GM12864 (cell line): ENCODE results near the gene KCNIP1.

Experiments
- DNase-seq: peaks from one replicate; pipeline ENCODE4 v3.0.0-alpha.2; 2011; ENCODE audit warnings: low read depth
- H3K4me3 ChIP-seq: 2 replicates; pipeline ENCODE4 v1.5.1; 2011; ENCODE audit warnings: mild to moderate bottlenecking, low read depth, low read length, control low read depth
- CTCF ChIP-seq: IDR thresholded peaks from 2 replicates; pipeline ENCODE4 v1.5.1; 2011; ENCODE audit warnings: low read depth, mild to moderate bottlenecking, moderate library complexity, low read length, control low read depth, inconsistent platforms; ENCODE audit errors: missing control alignments

Gene KCNIP1

GRCh38 chr5:170573660-170574059 is 69.8 kb downstream of the KCNIP1 start:
- no peak for DNase-seq
- no peak for TF ChIP-seq CTCF
- no peak overlapping the region for H3K4me3 ChIP-seq

GRCh38 chr5:170576602-170577535 is 73.0 kb downstream of the KCNIP1 start:
- no peak overlapping the region for H3K4me3 ChIP-seq
- no peak for DNase-seq
- TF ChIP-seq CTCF: no peak

GRCh38 chr5:170579601-170580000 is 75.8 kb downstream of the KCNIP1 start:
- no peak for DNase-seq
- no peak overlapping the region for H3K4me3 ChIP-seq
- TF ChIP-seq CTCF: no peak

GRCh38 chr5:170581211-170581610 is 77.4 kb downstream of the KCNIP1 start:
- no peak for DNase-seq
- no peak overlapping the region for H3K4me3 ChIP-seq
- no peak for TF ChIP-seq CTCF

- no peak for TF ChIP-seq CTCF
- DNase-seq: no peak
- H3K4me3 ChIP-seq: no peak overlapping the region
These were observed 79.0 kb downstream of the KCNIP1 start for GRCh38 chr5:170582644-170583330.

- no peak for DNase-seq
- no peak for TF ChIP-seq CTCF
- no peak overlapping the region for H3K4me3 ChIP-seq
These were observed 80.2 kb downstream of the KCNIP1 start for GRCh38 chr5:170584003-170584402.
